ENCODE results near the gene AGBL1.
A peak's percentile ranks its signal among the peaks of the same experiment; 100 is the strongest.

Gene AGBL1

DNA sequence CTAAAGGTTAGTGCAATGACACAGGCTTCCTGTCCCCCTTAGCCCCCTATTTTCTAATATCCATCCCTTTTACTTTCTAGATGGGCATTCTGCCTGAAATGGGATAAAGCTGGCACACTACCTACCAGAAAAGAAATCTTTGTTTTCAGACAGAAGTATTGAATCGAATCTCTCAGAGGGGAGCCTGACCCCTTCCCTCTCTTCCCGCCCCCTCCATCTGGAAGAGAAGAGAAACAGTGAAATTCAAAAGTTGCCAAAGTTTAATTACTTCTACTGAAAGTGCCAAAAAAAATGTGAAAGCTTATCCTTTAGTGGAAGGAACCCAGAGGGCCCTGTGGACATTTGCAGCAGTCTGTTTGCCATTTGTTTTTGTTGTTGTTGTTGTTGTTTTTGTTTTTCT lies 523.8 kb downstream of the AGBL1 start:
- TF ChIP-seq CTCF (IDR thresholded peaks at IDR 0.05; ENCODE audit: poor library complexity, severe bottlenecking): no peak
- ATAC-seq (ENCODE audit: low read depth): no peak

GRCh38 chr15:86608461-86609205 lies 529.0 kb downstream of the AGBL1 start:
- ATAC-seq (ENCODE audit: low read depth) (no peak), DNase-seq (ENCODE audit: low spot score) (no peak)
- no peak overlapping the region for H3K27ac ChIP-seq (ENCODE audit: poor library complexity, severe bottlenecking)
- no peak overlapping the region for H3K4me3 ChIP-seq (ENCODE audit: severe bottlenecking)
- H3K36me3 ChIP-seq (ENCODE audit: low read depth): no peaks in the 10 kb centered on the region
- H3K9me3 ChIP-seq (ENCODE audit: severe bottlenecking): no peaks in the 10 kb centered on the region
- TF ChIP-seq CTCF (IDR thresholded peaks at IDR 0.05; ENCODE audit: poor library complexity, severe bottlenecking): no peak
- H3K4me1 ChIP-seq (ENCODE audit: insufficient read depth, poor library complexity, severe bottlenecking): peaks cover 11% of the 10 kb centered on the region
- no peaks in the 10 kb centered on the region for H3K27me3 ChIP-seq (ENCODE audit: insufficient read depth, poor library complexity, severe bottlenecking)

More for the DNA sequence above, 523.8 kb downstream of the AGBL1 start:
- peaks cover 10% of the 10 kb centered on the region for H3K27me3 ChIP-seq (ENCODE audit: insufficient read depth, poor library complexity, severe bottlenecking)
- no peak for DNase-seq (ENCODE audit: low spot score)
- H3K4me3 ChIP-seq (ENCODE audit: severe bottlenecking): no peak overlapping the region
- H3K9me3 ChIP-seq (ENCODE audit: severe bottlenecking): no peaks in the 10 kb centered on the region
- no peaks in the 10 kb centered on the region for H3K36me3 ChIP-seq (ENCODE audit: low read depth)
- H3K4me1 ChIP-seq (ENCODE audit: insufficient read depth, poor library complexity, severe bottlenecking): no peaks in the 10 kb centered on the region
- no peak overlapping the region for H3K27ac ChIP-seq (ENCODE audit: poor library complexity, severe bottlenecking)

GRCh38 chr15:86609275-86609674 lies 529.6 kb downstream of the AGBL1 start:
- H3K4me1 ChIP-seq (ENCODE audit: insufficient read depth, poor library complexity, severe bottlenecking): peaks cover 11% of the 10 kb centered on the region
- DNase-seq (ENCODE audit: low spot score): no peak

DNA sequence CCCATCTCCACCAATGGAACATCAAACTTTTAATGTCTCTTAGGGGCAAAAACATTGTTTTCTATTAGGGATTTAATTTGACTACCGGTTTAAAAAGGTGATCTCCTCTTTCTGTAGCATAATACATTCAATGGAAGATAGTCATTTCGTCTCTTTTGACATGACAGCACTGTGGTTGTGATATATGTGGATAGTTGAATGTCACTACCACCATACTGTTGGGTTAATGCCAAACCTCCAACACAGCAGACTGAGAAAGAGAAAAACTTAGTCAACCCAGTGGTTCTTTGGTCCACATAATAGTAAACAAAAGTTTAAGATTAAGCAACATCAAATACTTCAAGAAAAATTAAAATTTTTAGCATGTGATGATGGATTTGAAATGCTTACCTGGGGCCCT lies 530.4 kb downstream of the AGBL1 start:
- no peak overlapping the region for H3K27ac ChIP-seq (ENCODE audit: poor library complexity, severe bottlenecking)
- no peaks in the 10 kb centered on the region for H3K9me3 ChIP-seq (ENCODE audit: severe bottlenecking)
- DNase-seq (ENCODE audit: low spot score): no peak
- H3K36me3 ChIP-seq (ENCODE audit: low read depth): no peaks in the 10 kb centered on the region
- H3K27me3 ChIP-seq (ENCODE audit: insufficient read depth, poor library complexity, severe bottlenecking): no peaks in the 10 kb centered on the region
- TF ChIP-seq CTCF (IDR thresholded peaks at IDR 0.05; ENCODE audit: poor library complexity, severe bottlenecking): no peak
- no peak overlapping the region for H3K4me3 ChIP-seq (ENCODE audit: severe bottlenecking)
- no peak for ATAC-seq (ENCODE audit: low read depth)
- peaks cover 11% of the 10 kb centered on the region for H3K4me1 ChIP-seq (ENCODE audit: insufficient read depth, poor library complexity, severe bottlenecking)

More at GRCh38 chr15:86609275-86609674, 529.6 kb downstream of the AGBL1 start:
- no peak overlapping the region for H3K4me3 ChIP-seq (ENCODE audit: severe bottlenecking)
- no peak overlapping the region for H3K27ac ChIP-seq (ENCODE audit: poor library complexity, severe bottlenecking)
- ATAC-seq (ENCODE audit: low read depth): no peak
- no peak for TF ChIP-seq CTCF (IDR thresholded peaks at IDR 0.05; ENCODE audit: poor library complexity, severe bottlenecking)
- H3K9me3 ChIP-seq (ENCODE audit: severe bottlenecking): no peaks in the 10 kb centered on the region
- H3K27me3 ChIP-seq (ENCODE audit: insufficient read depth, poor library complexity, severe bottlenecking): no peaks in the 10 kb centered on the region
- no peaks in the 10 kb centered on the region for H3K36me3 ChIP-seq (ENCODE audit: low read depth)

GRCh38 chr15:86611417-86612040 lies 531.9 kb downstream of the AGBL1 start:
- peak; percentile 99 for ATAC-seq (ENCODE audit: low read depth)
- peak; percentile 13 for TF ChIP-seq CTCF (IDR thresholded peaks at IDR 0.05; ENCODE audit: poor library complexity, severe bottlenecking)
- Histone ChIP-seq H3K9me3 (ENCODE audit: severe bottlenecking) (no peaks in the 10 kb centered on the region), H3K4me3 (ENCODE audit: severe bottlenecking) (no peak overlapping the region), H3K27me3 (ENCODE audit: insufficient read depth, poor library complexity, severe bottlenecking) (no peaks in the 10 kb centered on the region), H3K4me1 (ENCODE audit: insufficient read depth, poor library complexity, severe bottlenecking) (peaks cover 11% of the 10 kb centered on the region), H3K27ac (ENCODE audit: poor library complexity, severe bottlenecking) (peak overlapping the region; percentile 31), H3K36me3 (ENCODE audit: low read depth) (no peaks in the 10 kb centered on the region)
- no peak for DNase-seq (ENCODE audit: low spot score)
